GM10847 (cell line): ENCODE measurements around the gene ATRX.

Experiments
- POLR2A ChIP-seq: IDR thresholded peaks from 2 replicates; pipeline ENCODE4 v1.6.1; 2011; ENCODE audit not compliant: insufficient read length; ENCODE audit errors: extremely low read depth

The ATRX gene

GRCh38 chrX:77548751-77549150, 237.3 kb downstream of the ATRX start:
- no peak for TF ChIP-seq POLR2A

- TF ChIP-seq POLR2A = no peak
Measured at GRCh38 chrX:77528034-77528433, 258.0 kb downstream of the ATRX start.

- TF ChIP-seq POLR2A = no peak
Measured at GRCh38 chrX:77527233-77528001, 258.6 kb downstream of the ATRX start.

GRCh38 chrX:77519765-77520164, 266.3 kb downstream of the ATRX start:
- TF ChIP-seq POLR2A = no peak

- TF ChIP-seq POLR2A = no peak
Measured at GRCh38 chrX:77514177-77514576, 271.8 kb downstream of the ATRX start.

- no peak for TF ChIP-seq POLR2A
Measured at GRCh38 chrX:77510007-77510406, 276.0 kb downstream of the ATRX start.

- no peak for TF ChIP-seq POLR2A
Measured at GRCh38 chrX:77505227-77505626, 280.8 kb downstream of the ATRX start.

GRCh38 chrX:77502951-77503525, 283.0 kb downstream of the ATRX start:
- TF ChIP-seq POLR2A = no peak

- TF ChIP-seq POLR2A = no peak
Measured at GRCh38 chrX:77493677-77494553, 292.1 kb downstream of the ATRX start.

- no peak for TF ChIP-seq POLR2A
Measured at GRCh38 chrX:77484045-77484444, 302.0 kb downstream of the ATRX start.

- TF ChIP-seq POLR2A = no peak
Measured at GRCh38 chrX:77455437-77455836, 330.6 kb downstream of the ATRX start.
